NCI-H128 (cell line): ENCODE measurements around the gene TBL1XR1.

Experiments
- DNase-seq: peaks from one replicate; lab custom pipeline; 2025; ENCODE audit not compliant: unreplicated experiment; lab: John Stamatoyannopoulos, UW

Gene TBL1XR1

GRCh38 chr3:176969506-176969905 is 227.8 kb downstream of the TBL1XR1 start:
- DNase-seq = no peak
